CD14-positive monocyte (primary cell): Measurements from ENCODE around the gene WNT11. TPM values are rescaled to one million over a fixed set of nuclear protein-coding genes. Genes with fewer than 3 reads are reported as not detected.
"Not testable (repeated sequence)": the region's sequence is repeated elsewhere in the genome, so short reads cannot be mapped to it uniquely, and the experiment has no call there.

Source experiments
- DNase-seq, 3 donors: peaks; one replicate each; pipeline ENCODE4 v3.0.0-alpha.2; 2011 to 2022
- H2AFZ ChIP-seq: 2 replicates; pipeline ENCODE4 v1.6.0; 2012; ENCODE audit warnings: mild to moderate bottlenecking, low read depth, low read length, inconsistent platforms; ENCODE audit not compliant: insufficient read depth, poor library complexity, severe bottlenecking
- H3K27ac ChIP-seq, 2 donors: 1 replicate in 1 of 2; 2 replicates in 1 of 2; pipeline ENCODE4 v1.5.1; 2012 to 2013; ENCODE audit warnings: low read length in 2 of 2, control low read depth in 1 of 2, inconsistent platforms in 1 of 2, low read depth in 1 of 2, mild to moderate bottlenecking in 1 of 2
- H3K27me3 ChIP-seq, 2 donors: one replicate each; pipeline versions ENCODE4 v1.6.0 to v1.6.1; 2011 to 2013; ENCODE audit warnings: low read length in 2 of 2; ENCODE audit not compliant: control insufficient read depth in 2 of 2, insufficient read depth in 2 of 2
- H3K36me3 ChIP-seq, 2 donors: replicated peaks in 1 of 2; 1 replicate in 1 of 2; 2 replicates in 1 of 2; pipeline versions ENCODE4 v1.5.1 to v1.6.1; 2012 to 2013; ENCODE audit warnings: low read length in 2 of 2, control low read depth in 1 of 2, inconsistent platforms in 1 of 2, mild to moderate bottlenecking in 1 of 2; ENCODE audit not compliant: insufficient read depth in 2 of 2, control insufficient read depth in 1 of 2
- H3K4me1 ChIP-seq, 2 donors: 1 replicate in 1 of 2; 2 replicates in 1 of 2; pipeline versions ENCODE4 v1.5.1 to v1.6.1; 2012 to 2013; ENCODE audit warnings: low read length in 2 of 2, control low read depth in 1 of 2, inconsistent platforms in 1 of 2, mild to moderate bottlenecking in 1 of 2, moderate library complexity in 1 of 2; ENCODE audit not compliant: insufficient read depth in 2 of 2, control insufficient read depth in 1 of 2
- H3K4me2 ChIP-seq: replicated peaks from 2 replicates; pipeline ENCODE3; 2012; ENCODE audit warnings: low read length, moderate library complexity, mild to moderate bottlenecking; ENCODE audit not compliant: poor library complexity, severe bottlenecking; ENCODE audit errors: extremely low read depth
- H3K4me3 ChIP-seq, 3 experiments: fragments of 200-600 bp in 1 of 3; sonication (generic) in 1 of 3; replicated peaks in 1 of 3; 1 replicate in 2 of 3; 2 replicates in 1 of 3; pipeline ENCODE4 v1.5.1; 2011 to 2013; ENCODE audit warnings: low read length in 3 of 3, mild to moderate bottlenecking in 3 of 3, control low read depth in 2 of 3, low read depth in 2 of 3, inconsistent platforms in 1 of 3, moderate library complexity in 1 of 3
- H3K79me2 ChIP-seq: 2 replicates; pipeline ENCODE4 v1.6.0; 2012; ENCODE audit warnings: mild to moderate bottlenecking, control low read depth, inconsistent platforms, low read length, moderate library complexity; ENCODE audit not compliant: insufficient read depth
- H3K9ac ChIP-seq: 2 replicates; pipeline ENCODE4 v1.6.0; 2017; ENCODE audit warnings: low read length, mild to moderate bottlenecking; ENCODE audit not compliant: insufficient read depth, poor library complexity, severe bottlenecking
- H3K9me3 ChIP-seq, 2 donors: replicated peaks in 1 of 2; 1 replicate in 1 of 2; 2 replicates in 1 of 2; pipeline versions ENCODE4 v1.5.1 to v1.6.1; 2012 to 2013; ENCODE audit warnings: low read length in 2 of 2, control low read depth in 1 of 2; ENCODE audit not compliant: control insufficient read depth in 1 of 2, insufficient read depth in 1 of 2
- H4K20me1 ChIP-seq: 2 replicates; pipeline ENCODE4 v1.6.0; 2012; ENCODE audit warnings: mild to moderate bottlenecking, low read length, control low read depth, moderate library complexity; ENCODE audit not compliant: insufficient read depth
- H3K27ac Mint-ChIP-seq, 7 donors: one replicate each; pipeline ENCODE4 v1.8.0; 2020; ENCODE audit warnings: mild to moderate bottlenecking in 7 of 7, mixed read lengths in 7 of 7, moderate library complexity in 6 of 7, inconsistent platforms in 2 of 7
- H3K27me3 Mint-ChIP-seq, 3 donors: one replicate each; pipeline ENCODE4 v1.8.0; 2021 to 2022; ENCODE audit warnings: low read depth in 3 of 3, mild to moderate bottlenecking in 3 of 3, mixed read lengths in 3 of 3, moderate library complexity in 3 of 3, inconsistent platforms in 1 of 3
- H3K36me3 Mint-ChIP-seq, 2 donors: one replicate each; pipeline ENCODE4 v1.8.0; 2020; ENCODE audit warnings: mixed read lengths in 2 of 2, inconsistent platforms in 1 of 2, mild to moderate bottlenecking in 1 of 2
- H3K4me1 Mint-ChIP-seq: one replicate; pipeline ENCODE4 v1.8.0; 2020; ENCODE audit warnings: mild to moderate bottlenecking, mixed read lengths
- H3K4me3 Mint-ChIP-seq, 2 donors: one replicate each; pipeline ENCODE4 v1.8.0; 2020; ENCODE audit warnings: mild to moderate bottlenecking in 2 of 2, mixed read lengths in 2 of 2, moderate library complexity in 1 of 2
- H3K9me3 Mint-ChIP-seq, 7 donors: one replicate each; pipeline ENCODE4 v1.8.0; 2020 to 2022; ENCODE audit warnings: mixed read lengths in 7 of 7, mild to moderate bottlenecking in 6 of 7, moderate library complexity in 6 of 7, inconsistent platforms in 2 of 7
- WGBS: methylation state at CpG from one replicate; pipeline ENCODE4 v1.1.5; 2013; ENCODE audit warnings: missing lambda C conversion rate; ENCODE audit not compliant: insufficient coverage; 5-methylcytosine and 5-hydroxymethylcytosine counted together
- intact Hi-C, 2 donors: fragments of 100-400 bp; cut with micrococcal nuclease; formaldehyde crosslinking; loops; one replicate each; pipeline versions ENCODE4 v1.15.0 to v1.15.1; 2023
- polyA plus RNA-seq, 3 donors: library from polyadenylated mRNA; depleted of rRNA in 1 of 3; unstranded in 2 of 3; stranded (reverse) in 1 of 3; fragments of 300-500 nt in 2 of 3; fragments of >200 nt in 1 of 3; fragmentation: Illumina TruSeq in 2 of 3; gene quantifications; 1 replicate in 2 of 3; 2 replicates in 1 of 3; pipeline ENCODE4 v1.2.3, GENCODE V29; 2012 to 2021
- TF ChIP-seq, protein P1 (sequence below): fragments of 200-600 bp; IDR thresholded peaks from one replicate; pipeline ENCODE4 v1.8.0; 2022; ENCODE audit warnings: antibody characterized with exemption, mild to moderate bottlenecking

WNT11 gene
- polyA plus RNA-seq, 3 donors = 0.09 to 0.24 (median 0.21) TPM

DNA sequence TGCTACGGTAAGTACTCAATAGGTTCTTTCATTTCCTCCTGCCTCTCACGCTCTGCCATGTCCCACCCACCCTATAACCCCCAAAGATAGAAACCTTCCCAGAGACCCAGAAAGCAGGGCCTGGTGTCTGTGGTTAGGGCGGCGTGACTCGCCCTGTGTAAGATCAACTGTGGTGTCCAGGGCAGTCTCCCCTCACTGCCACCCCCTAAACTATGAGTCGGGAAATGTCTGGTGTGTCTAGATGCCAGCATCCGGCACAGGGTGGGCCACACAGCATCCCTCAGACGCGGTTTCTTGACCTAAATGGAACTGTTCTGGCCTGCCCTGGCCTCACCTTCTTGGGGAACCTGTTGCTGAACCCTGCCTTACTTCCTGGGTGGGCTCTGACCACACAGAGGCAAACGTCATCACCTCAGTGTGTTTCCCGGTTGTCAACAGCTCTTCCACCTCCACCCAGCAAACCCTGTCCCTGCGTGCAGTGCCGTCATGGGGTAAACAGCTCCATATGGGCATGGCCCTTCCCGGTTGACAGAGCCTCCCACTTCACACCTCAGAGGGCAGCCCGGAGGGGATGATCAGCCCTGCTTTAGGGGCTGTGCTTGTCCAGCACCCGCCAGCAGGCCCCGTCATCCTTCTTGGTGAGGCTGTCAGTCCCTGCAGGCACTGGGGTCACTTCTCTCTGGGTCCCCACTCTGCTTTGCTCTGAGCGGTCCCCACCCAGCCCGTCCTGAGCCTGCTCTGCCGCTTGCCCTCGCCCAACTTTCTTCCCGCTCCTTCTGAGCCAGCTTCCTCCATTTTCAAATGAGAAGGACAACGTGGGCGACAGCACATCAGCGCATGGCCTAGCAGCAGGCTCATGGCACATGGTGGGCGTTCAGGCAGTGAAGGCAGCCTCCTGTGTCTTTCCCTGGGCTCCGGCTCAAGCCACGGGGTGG, 6.0 kb downstream of the WNT11 start:
- H3K27me3 Mint-ChIP-seq = peaks cover 15 to 24% (median 23%) of the 10 kb centered on the region in 3 donors
- Histone ChIP-seq H3K27ac (no peak overlapping the region), H3K9ac (no peak overlapping the region), H3K4me3 (no peak overlapping the region), H3K79me2 (no peaks in the 10 kb centered on the region), H3K4me1 (no peaks in the 10 kb centered on the region), H3K4me2 (no peak overlapping the region), H3K27me3 (peaks cover 7 to 16% of the 10 kb centered on the region in 2 donors), H4K20me1 (no peaks in the 10 kb centered on the region), H3K36me3 (no peaks in the 10 kb centered on the region), H3K9me3 (no peaks in the 10 kb centered on the region), H2AFZ (no peak overlapping the region)
- peaks cover 0 to 4% (median 0%) of the 10 kb centered on the region in 7 donors for H3K9me3 Mint-ChIP-seq
- intact Hi-C loops = loop anchor here (10.0 kb wide), 3 partner anchors 255 to 485 kb away; no protein-coding TSS in a partner anchor
- TF ChIP-seq, protein P1, sequence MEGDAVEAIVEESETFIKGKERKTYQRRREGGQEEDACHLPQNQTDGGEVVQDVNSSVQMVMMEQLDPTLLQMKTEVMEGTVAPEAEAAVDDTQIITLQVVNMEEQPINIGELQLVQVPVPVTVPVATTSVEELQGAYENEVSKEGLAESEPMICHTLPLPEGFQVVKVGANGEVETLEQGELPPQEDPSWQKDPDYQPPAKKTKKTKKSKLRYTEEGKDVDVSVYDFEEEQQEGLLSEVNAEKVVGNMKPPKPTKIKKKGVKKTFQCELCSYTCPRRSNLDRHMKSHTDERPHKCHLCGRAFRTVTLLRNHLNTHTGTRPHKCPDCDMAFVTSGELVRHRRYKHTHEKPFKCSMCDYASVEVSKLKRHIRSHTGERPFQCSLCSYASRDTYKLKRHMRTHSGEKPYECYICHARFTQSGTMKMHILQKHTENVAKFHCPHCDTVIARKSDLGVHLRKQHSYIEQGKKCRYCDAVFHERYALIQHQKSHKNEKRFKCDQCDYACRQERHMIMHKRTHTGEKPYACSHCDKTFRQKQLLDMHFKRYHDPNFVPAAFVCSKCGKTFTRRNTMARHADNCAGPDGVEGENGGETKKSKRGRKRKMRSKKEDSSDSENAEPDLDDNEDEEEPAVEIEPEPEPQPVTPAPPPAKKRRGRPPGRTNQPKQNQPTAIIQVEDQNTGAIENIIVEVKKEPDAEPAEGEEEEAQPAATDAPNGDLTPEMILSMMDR = no peak
- H3K27ac Mint-ChIP-seq = no peak overlapping the region
- no peak for DNase-seq
- no peaks in the 10 kb centered on the region for H3K4me1 Mint-ChIP-seq
- H3K4me3 Mint-ChIP-seq = no peak overlapping the region
- H3K36me3 Mint-ChIP-seq = no peaks in the 10 kb centered on the region
- 90% methylated on average over 24 of the region's 28 CpGs for WGBS

DNA sequence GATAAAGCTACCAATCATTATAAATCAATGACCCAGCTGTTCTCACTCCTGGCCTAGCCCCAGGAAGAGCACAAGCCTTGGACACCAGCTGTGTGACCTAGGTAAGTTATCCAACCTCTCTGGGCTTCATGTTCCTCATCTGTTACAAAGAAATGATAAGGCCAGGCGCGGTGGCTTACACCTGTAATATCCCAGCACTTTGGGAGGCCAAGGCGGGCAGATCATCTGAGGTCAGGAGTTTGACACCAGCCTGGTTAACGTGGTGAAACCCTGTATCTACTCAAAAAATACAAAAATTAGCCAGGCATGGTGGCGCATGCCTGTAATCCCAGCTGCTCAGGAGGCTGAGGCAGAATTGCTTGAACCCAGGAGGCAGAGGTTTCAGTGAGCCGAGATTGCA, 7.6 kb downstream of the WNT11 start:
- H3K4me1 Mint-ChIP-seq, H3K4me3 Mint-ChIP-seq, H3K4me2 ChIP-seq, H3K4me3 ChIP-seq, intact Hi-C loops, H2AFZ ChIP-seq, H3K27me3 Mint-ChIP-seq, H3K36me3 Mint-ChIP-seq, H3K9me3 Mint-ChIP-seq, H4K20me1 ChIP-seq, H3K79me2 ChIP-seq, H3K27ac Mint-ChIP-seq, H3K36me3 ChIP-seq, DNase-seq, H3K4me1 ChIP-seq, H3K9me3 ChIP-seq, H3K27ac ChIP-seq, H3K27me3 ChIP-seq, H3K9ac ChIP-seq: not testable (repeated sequence)
- WGBS = 94% methylated on average over 4 of the region's 6 CpGs
